ENCODE measurements around the gene KCNMB2.
"Not testable (repeated sequence)": the region's sequence is repeated elsewhere in the genome, so short reads cannot be mapped to it uniquely, and the experiment has no call there.

Gene KCNMB2

DNA sequence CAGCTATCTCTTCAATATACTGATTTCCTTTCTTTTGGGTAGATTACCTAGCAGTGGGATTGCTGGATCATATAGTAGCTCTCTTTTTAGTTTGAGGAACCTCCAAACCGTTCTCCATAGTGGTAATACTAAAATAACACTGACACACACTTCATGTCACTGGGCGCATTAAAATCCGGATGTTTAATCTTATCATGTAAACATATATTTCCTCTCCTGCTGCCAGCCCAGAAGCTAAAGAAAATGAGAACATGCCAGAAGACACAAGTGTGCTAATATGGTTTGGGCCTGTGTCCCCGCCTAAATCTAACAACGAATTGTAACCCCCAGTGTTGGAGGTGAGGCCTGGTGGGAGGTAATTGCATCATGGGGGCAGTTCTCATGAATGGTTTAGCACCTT lies 23.6 kb upstream of the KCNMB2 start:
- no peak for DNase-seq (ENCODE audit: low read depth, low spot score)
- TF ChIP-seq SUZ12 (IDR thresholded peaks at IDR 0.05; ENCODE audit: extremely low read depth, insufficient read depth, insufficient read length) (no peak), ZNF274 (IDR thresholded peaks at IDR 0.05; ENCODE audit: low read depth, low read length) (no peak), YY1 (IDR thresholded peaks at IDR 0.05; ENCODE audit: insufficient read depth, insufficient read length) (no peak)
- Histone ChIP-seq H3K27me3 (ENCODE audit: insufficient read depth, insufficient read length) (no peaks in the 10 kb centered on the region), H3K4me3 (ENCODE audit: insufficient read length, low read depth) (no peak overlapping the region), H3K9ac (ENCODE audit: insufficient read length, low read depth) (no peak overlapping the region), H3K9me3 (ENCODE audit: insufficient read depth, low read length) (no peaks in the 10 kb centered on the region), H3K36me3 (ENCODE audit: insufficient read depth, insufficient read length, low read length) (no peaks in the 10 kb centered on the region), H3K4me1 (ENCODE audit: insufficient read depth, insufficient read length) (no peaks in the 10 kb centered on the region)

DNA sequence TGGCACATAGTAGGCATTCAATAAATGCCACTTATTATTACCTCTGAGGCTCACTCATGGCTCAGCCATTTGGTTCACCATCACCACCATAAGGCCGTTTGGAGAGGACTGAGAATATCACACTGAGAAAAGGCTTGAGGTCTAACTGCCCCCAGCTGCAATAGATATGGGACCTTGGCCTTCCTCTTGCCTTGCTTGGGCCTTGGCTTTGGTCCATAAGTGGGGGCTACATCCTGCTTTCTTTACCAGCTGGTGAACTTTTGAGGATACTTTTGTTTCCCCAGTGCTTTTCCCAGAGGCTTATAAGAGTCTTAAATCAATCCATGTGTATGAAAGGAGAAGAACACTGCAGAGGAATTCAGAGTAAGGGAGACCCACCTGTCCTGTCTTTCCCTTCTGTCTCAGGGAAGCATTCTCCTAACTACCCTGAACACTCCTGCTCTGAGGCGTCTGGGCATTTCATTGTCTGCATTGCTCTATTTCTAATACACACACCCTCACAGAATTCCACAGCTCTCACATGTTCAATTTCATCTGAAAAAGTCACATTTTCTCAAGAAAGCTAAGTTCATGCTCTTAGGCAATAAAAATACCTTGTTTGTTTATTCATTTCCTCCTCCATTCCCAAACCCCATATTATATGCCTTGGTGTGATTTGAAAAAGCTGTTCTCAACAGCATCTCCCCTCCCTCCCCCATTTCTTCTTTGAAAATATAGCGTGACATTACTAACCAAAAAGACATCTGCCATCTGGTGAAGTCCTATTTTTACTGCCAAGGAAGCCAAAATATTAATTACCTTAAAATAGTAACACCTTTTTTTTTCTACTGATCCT lies 22.5 kb upstream of the KCNMB2 start:
- Histone ChIP-seq H3K9ac (ENCODE audit: insufficient read length, low read depth) (no peak overlapping the region), H3K4me3 (ENCODE audit: insufficient read length, low read depth) (no peak overlapping the region), H3K4me1 (ENCODE audit: insufficient read depth, insufficient read length) (no peaks in the 10 kb centered on the region), H3K9me3 (ENCODE audit: insufficient read depth, low read length) (no peaks in the 10 kb centered on the region), H3K36me3 (ENCODE audit: insufficient read depth, insufficient read length, low read length) (no peaks in the 10 kb centered on the region), H3K27me3 (ENCODE audit: insufficient read depth, insufficient read length) (no peaks in the 10 kb centered on the region)
- DNase-seq (ENCODE audit: low read depth, low spot score), result no peak
- TF ChIP-seq YY1 (IDR thresholded peaks at IDR 0.05; ENCODE audit: insufficient read depth, insufficient read length), result no peak
- TF ChIP-seq SUZ12 (IDR thresholded peaks at IDR 0.05; ENCODE audit: extremely low read depth, insufficient read depth, insufficient read length), result no peak
- TF ChIP-seq ZNF274 (IDR thresholded peaks at IDR 0.05; ENCODE audit: low read depth, low read length), result no peak

DNA sequence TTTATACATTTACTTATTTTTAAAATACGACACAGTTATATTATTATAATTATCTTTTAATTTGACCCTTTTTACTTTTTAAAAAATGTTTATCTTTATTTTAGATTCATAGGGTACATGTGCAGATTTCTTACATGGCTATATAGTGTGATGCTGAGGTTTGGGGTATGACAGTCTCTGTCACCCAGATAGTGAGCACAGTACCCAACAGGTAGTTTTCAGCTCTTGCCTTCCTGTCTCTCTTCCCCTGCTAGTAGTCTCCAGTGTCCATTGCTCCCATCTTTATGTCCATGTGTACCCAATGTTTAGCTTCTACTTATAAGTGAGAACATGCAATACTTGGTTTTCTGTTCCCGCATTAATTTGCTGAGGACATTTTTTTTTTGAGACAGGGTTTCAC lies 21.8 kb upstream of the KCNMB2 start:
- no peak overlapping the region for H3K9ac ChIP-seq (ENCODE audit: insufficient read length, low read depth)
- H3K4me1 ChIP-seq (ENCODE audit: insufficient read depth, insufficient read length), result no peaks in the 10 kb centered on the region
- no peaks in the 10 kb centered on the region for H3K27me3 ChIP-seq (ENCODE audit: insufficient read depth, insufficient read length)
- no peak overlapping the region for H3K4me3 ChIP-seq (ENCODE audit: insufficient read length, low read depth)
- H3K9me3 ChIP-seq (ENCODE audit: insufficient read depth, low read length), result no peaks in the 10 kb centered on the region
- no peaks in the 10 kb centered on the region for H3K36me3 ChIP-seq (ENCODE audit: insufficient read depth, insufficient read length, low read length)
- no peak for TF ChIP-seq YY1 (IDR thresholded peaks at IDR 0.05; ENCODE audit: insufficient read depth, insufficient read length)
- no peak for TF ChIP-seq SUZ12 (IDR thresholded peaks at IDR 0.05; ENCODE audit: extremely low read depth, insufficient read depth, insufficient read length)
- no peak for TF ChIP-seq ZNF274 (IDR thresholded peaks at IDR 0.05; ENCODE audit: low read depth, low read length)
- no peak for DNase-seq (ENCODE audit: low read depth, low spot score)

DNA sequence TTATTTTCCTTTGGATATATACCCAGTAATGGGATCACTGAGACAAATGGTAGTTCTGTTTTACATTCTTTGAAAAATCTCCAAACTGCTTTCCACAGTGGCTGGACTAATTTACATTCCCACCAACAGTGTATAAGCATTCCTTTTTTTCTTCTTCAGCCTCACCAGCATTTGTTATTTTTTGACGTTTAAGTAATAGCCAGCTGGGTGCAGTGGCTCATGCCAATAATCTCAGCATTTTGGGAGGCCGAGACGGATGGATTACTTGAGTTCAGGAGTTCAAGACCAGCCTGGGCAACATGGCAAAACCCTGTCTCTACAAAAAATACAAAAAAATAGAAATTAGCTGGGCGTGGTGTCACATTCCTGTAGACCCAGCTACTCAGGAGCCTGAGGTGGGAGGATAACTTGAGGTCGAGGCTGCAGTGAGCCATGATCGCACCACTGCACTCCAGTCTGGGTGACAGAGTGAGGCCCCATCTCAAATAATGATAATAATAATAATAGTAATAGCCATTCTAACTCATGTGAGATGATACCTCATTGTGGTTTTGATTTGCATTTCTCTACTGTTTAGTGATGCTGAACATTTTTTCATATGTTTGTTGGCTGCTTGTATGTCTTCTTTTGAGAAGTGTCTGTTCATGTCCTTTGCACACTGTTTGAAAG lies 21.0 kb upstream of the KCNMB2 start:
- H3K27me3 ChIP-seq (ENCODE audit: insufficient read depth, insufficient read length); H3K9me3 ChIP-seq (ENCODE audit: insufficient read depth, low read length); H3K4me1 ChIP-seq (ENCODE audit: insufficient read depth, insufficient read length); H3K9ac ChIP-seq (ENCODE audit: insufficient read length, low read depth); H3K36me3 ChIP-seq (ENCODE audit: insufficient read depth, insufficient read length, low read length); H3K4me3 ChIP-seq (ENCODE audit: insufficient read length, low read depth); DNase-seq (ENCODE audit: low read depth, low spot score): not testable (repeated sequence)

DNA sequence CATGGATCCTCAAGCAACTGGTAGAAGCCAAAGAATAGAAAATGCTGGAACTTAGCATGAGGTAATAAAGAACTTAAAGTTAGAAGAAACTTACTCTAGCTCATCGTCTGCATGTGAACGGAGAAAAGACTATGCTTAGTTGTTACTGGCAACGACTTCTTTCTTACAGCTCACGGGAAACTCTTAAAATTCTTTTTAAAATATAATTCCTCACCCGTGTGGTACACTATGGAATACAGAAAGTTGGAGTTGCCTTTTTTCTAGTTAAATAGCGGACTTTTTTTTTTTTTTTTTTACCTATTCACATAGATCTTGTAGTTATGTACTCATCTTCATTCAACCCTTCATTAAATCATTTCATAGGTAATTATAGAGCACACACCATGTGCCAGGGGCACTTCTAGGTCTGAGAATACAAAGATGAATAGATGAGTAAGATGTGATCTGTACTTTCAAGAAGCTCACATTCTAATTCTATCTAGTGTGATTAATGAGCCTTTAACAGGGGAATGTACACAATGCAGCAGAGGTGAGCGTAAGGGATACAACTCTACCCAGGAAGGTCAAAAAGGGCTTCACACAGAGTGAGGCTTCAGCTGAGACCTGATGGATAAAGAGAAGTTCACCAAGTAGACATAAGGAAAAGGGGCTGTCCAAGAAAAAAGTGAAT lies 18.4 kb upstream of the KCNMB2 start:
- Histone ChIP-seq H3K4me3 (ENCODE audit: insufficient read length, low read depth) (no peak overlapping the region), H3K36me3 (ENCODE audit: insufficient read depth, insufficient read length, low read length) (no peaks in the 10 kb centered on the region), H3K9ac (ENCODE audit: insufficient read length, low read depth) (no peak overlapping the region), H3K27me3 (ENCODE audit: insufficient read depth, insufficient read length) (no peaks in the 10 kb centered on the region), H3K4me1 (ENCODE audit: insufficient read depth, insufficient read length) (no peaks in the 10 kb centered on the region), H3K9me3 (ENCODE audit: insufficient read depth, low read length) (no peaks in the 10 kb centered on the region)
- DNase-seq (ENCODE audit: low read depth, low spot score), result no peak
- TF ChIP-seq SUZ12 (IDR thresholded peaks at IDR 0.05; ENCODE audit: extremely low read depth, insufficient read depth, insufficient read length) (no peak), ZNF274 (IDR thresholded peaks at IDR 0.05; ENCODE audit: low read depth, low read length) (no peak), YY1 (IDR thresholded peaks at IDR 0.05; ENCODE audit: insufficient read depth, insufficient read length) (no peak)

DNA sequence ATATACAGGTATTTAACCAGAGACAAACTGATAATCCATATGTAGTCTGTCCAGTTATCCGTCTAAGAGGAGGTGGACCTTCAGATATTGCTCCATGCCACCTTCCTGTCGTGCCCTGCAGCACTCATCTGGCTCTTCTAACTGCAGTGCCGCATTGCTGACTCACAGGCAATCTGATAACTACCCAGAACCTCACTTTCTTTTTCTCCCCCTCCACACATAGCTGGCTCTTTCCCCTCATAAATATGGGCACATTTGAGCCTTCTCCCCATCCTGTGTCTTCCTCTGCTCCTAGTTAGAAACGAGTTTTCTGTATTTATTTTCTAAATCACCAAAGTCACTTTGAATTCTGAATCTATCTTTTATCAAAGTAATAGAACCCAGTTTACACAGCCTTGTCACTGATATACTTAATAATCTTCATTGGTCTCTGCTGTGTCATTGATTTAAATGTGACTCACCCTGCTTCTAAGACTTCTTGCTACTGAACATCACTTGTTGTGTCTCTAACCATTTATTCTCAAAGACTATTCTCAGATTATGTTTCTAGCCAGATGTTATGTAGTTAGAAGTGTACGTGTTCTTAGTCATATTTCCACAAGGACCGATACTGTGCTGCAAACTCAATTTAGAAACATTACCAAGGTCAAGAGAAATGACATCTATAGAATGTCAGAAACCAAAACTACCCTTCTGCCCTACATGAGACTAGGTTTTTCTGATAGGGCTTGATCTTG lies 17.4 kb upstream of the KCNMB2 start:
- no peak for DNase-seq (ENCODE audit: low read depth, low spot score)
- Histone ChIP-seq H3K9ac (ENCODE audit: insufficient read length, low read depth) (no peak overlapping the region), H3K9me3 (ENCODE audit: insufficient read depth, low read length) (no peaks in the 10 kb centered on the region), H3K4me3 (ENCODE audit: insufficient read length, low read depth) (no peak overlapping the region), H3K4me1 (ENCODE audit: insufficient read depth, insufficient read length) (no peaks in the 10 kb centered on the region), H3K36me3 (ENCODE audit: insufficient read depth, insufficient read length, low read length) (no peaks in the 10 kb centered on the region), H3K27me3 (ENCODE audit: insufficient read depth, insufficient read length) (no peaks in the 10 kb centered on the region)
- TF ChIP-seq ZNF274 (IDR thresholded peaks at IDR 0.05; ENCODE audit: low read depth, low read length) (no peak), YY1 (IDR thresholded peaks at IDR 0.05; ENCODE audit: insufficient read depth, insufficient read length) (no peak), SUZ12 (IDR thresholded peaks at IDR 0.05; ENCODE audit: extremely low read depth, insufficient read depth, insufficient read length) (no peak)

DNA sequence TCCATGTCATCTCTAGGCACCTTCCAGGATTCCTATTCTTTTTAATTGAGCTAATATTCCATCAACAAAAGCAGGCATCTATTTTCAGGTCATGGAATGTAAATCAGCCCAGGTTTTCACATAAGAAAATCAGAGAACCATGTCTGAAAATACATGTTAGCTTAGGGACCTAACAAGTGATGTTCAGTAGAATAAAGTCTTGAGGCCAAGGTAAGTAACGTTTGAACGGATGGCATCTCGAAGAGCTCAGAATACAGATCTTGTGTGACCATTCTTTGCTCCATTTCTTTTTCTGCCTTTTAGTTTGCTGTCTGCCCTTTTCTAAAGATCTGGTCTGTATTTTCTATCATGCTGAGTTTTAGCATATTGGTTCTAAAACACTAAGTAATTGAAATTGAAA lies 16.5 kb upstream of the KCNMB2 start:
- no peaks in the 10 kb centered on the region for H3K27me3 ChIP-seq (ENCODE audit: insufficient read depth, insufficient read length)
- H3K36me3 ChIP-seq (ENCODE audit: insufficient read depth, insufficient read length, low read length), result no peaks in the 10 kb centered on the region
- no peaks in the 10 kb centered on the region for H3K4me1 ChIP-seq (ENCODE audit: insufficient read depth, insufficient read length)
- no peaks in the 10 kb centered on the region for H3K9me3 ChIP-seq (ENCODE audit: insufficient read depth, low read length)
- H3K9ac ChIP-seq (ENCODE audit: insufficient read length, low read depth), result no peak overlapping the region
- H3K4me3 ChIP-seq (ENCODE audit: insufficient read length, low read depth), result no peak overlapping the region
- TF ChIP-seq YY1 (IDR thresholded peaks at IDR 0.05; ENCODE audit: insufficient read depth, insufficient read length) (no peak), ZNF274 (IDR thresholded peaks at IDR 0.05; ENCODE audit: low read depth, low read length) (no peak), SUZ12 (IDR thresholded peaks at IDR 0.05; ENCODE audit: extremely low read depth, insufficient read depth, insufficient read length) (no peak)
- DNase-seq (ENCODE audit: low read depth, low spot score), result no peak

Data from NT2/D1 (cell line).